Activated CD4-positive, alpha-beta T cell treated with anti-CD3 and anti-CD28 coated beads for 36 hours (primary cell): Measurements from ENCODE around the gene TGM2. TPM values are rescaled to one million over a fixed set of nuclear protein-coding genes. Genes with fewer than 3 reads are reported as not detected.

Experiments
- ATAC-seq: fragments of 200-7000 bp; cut with Tn5 transposase; one replicate; pipeline ENCODE4 v1.10.0; 2021; ENCODE audit warnings: mild to moderate bottlenecking, moderate library complexity
- CTCF ChIA-PET: fragments of 350-600 bp; sonication (Branson Sonifier 250); formaldehyde crosslinking; loops from one replicate; lab custom pipeline; 2021; ENCODE audit warnings: antibody characterized with exemption; lab: Charles Lee
- POLR2A ChIA-PET: fragments of 350-600 bp; sonication (Branson Sonifier 250); formaldehyde crosslinking; loops from one replicate; lab custom pipeline; 2021; ENCODE audit warnings: antibody characterized with exemption, inconsistent platforms; lab: Charles Lee
- DNase-seq: peaks from one replicate; pipeline ENCODE4 v3.0.0-alpha.2; 2020
- H3K27ac Mint-ChIP-seq: one replicate; pipeline ENCODE4 v1.8.0; 2021; ENCODE audit warnings: mixed read lengths
- H3K27me3 Mint-ChIP-seq: one replicate; pipeline ENCODE4 v1.8.0; 2021; ENCODE audit warnings: mixed read lengths
- H3K36me3 Mint-ChIP-seq: one replicate; pipeline ENCODE4 v1.8.0; 2021; ENCODE audit warnings: low read depth, mixed read lengths
- H3K4me1 Mint-ChIP-seq: one replicate; pipeline ENCODE4 v1.8.0; 2021; ENCODE audit warnings: mixed read lengths
- H3K4me3 Mint-ChIP-seq: one replicate; pipeline ENCODE4 v1.8.0; 2021; ENCODE audit warnings: mild to moderate bottlenecking, moderate library complexity, mixed read lengths
- H3K9me3 Mint-ChIP-seq: one replicate; pipeline ENCODE4 v1.8.0; 2021; ENCODE audit warnings: low read depth, mixed read lengths
- intact Hi-C, 2 experiments: fragments of 100-400 bp; cut with DNase I in 1 of 2; cut with micrococcal nuclease in 1 of 2; formaldehyde crosslinking; loops; one replicate each; pipeline versions ENCODE4 v1.14.2 to v1.15.1; 2022 to 2024; cut with DNase I, micrococcal nuclease
- total RNA-seq, 2 experiments: library from RNA; stranded (reverse); gene quantifications; one replicate each; pipeline ENCODE4 v1.2.3, GENCODE V29; 2021

Gene TGM2
- total RNA-seq, 2 experiments from 2014 or later = 0.04 to 0.09 TPM

GRCh38 chr20:38157635-38158495 lies 7.2 kb downstream of the TGM2 start:
- peaks cover 1% of the 10 kb centered on the region for H3K4me1 Mint-ChIP-seq
- H3K9me3 Mint-ChIP-seq = no peaks in the 10 kb centered on the region
- no peak overlapping the region for H3K27ac Mint-ChIP-seq
- CTCF ChIA-PET = no interaction called here
- POLR2A ChIA-PET = no interaction called here
- DNase-seq (no peak), ATAC-seq (no peak)
- intact Hi-C loops = no loop called here
- H3K27me3 Mint-ChIP-seq = peaks cover 3% of the 10 kb centered on the region
- H3K36me3 Mint-ChIP-seq = no peaks in the 10 kb centered on the region
- no peak overlapping the region for H3K4me3 Mint-ChIP-seq

GRCh38 chr20:38156888-38157634 lies 8.0 kb downstream of the TGM2 start:
- intact Hi-C loops = no loop called here
- Mint-ChIP-seq H3K27ac (no peak overlapping the region), H3K4me3 (no peak overlapping the region), H3K36me3 (no peaks in the 10 kb centered on the region), H3K4me1 (peaks cover 9% of the 10 kb centered on the region), H3K27me3 (peaks cover 3% of the 10 kb centered on the region), H3K9me3 (no peaks in the 10 kb centered on the region)
- POLR2A ChIA-PET = no interaction called here
- ATAC-seq (no peak), DNase-seq (no peak)
- CTCF ChIA-PET = interaction anchor here (0.7 kb wide), 2 partner anchors 64 to 169 kb away, joined by 3 read pairs; no protein-coding TSS in a partner anchor

- no peak for ATAC-seq
- no peak overlapping the region for H3K4me3 Mint-ChIP-seq
- peaks cover 3% of the 10 kb centered on the region for H3K27me3 Mint-ChIP-seq
- ChIA-PET CTCF (interaction anchor here (0.6 to 0.7 kb wide), 2 partner anchors 89 to 169 kb away, joined by 3 read pairs; no protein-coding TSS in a partner anchor), POLR2A (no interaction called here)
- H3K4me1 Mint-ChIP-seq = peaks cover 10% of the 10 kb centered on the region
- H3K36me3 Mint-ChIP-seq = no peaks in the 10 kb centered on the region
- H3K27ac Mint-ChIP-seq = no peak overlapping the region
- no peaks in the 10 kb centered on the region for H3K9me3 Mint-ChIP-seq
- intact Hi-C loops = no loop called here
- DNase-seq = no peak
Observed at GRCh38 chr20:38156280-38156679, 8.8 kb downstream of the TGM2 start.

GRCh38 chr20:38155811-38156210 lies 9.3 kb downstream of the TGM2 start:
- H3K27ac Mint-ChIP-seq = no peak overlapping the region
- CTCF ChIA-PET = interaction anchor here (0.6 kb wide), 1 partner anchor 88 kb away, joined by 3 read pairs; no protein-coding TSS in a partner anchor
- H3K4me1 Mint-ChIP-seq = peaks cover 10% of the 10 kb centered on the region
- H3K4me3 Mint-ChIP-seq = no peak overlapping the region
- H3K9me3 Mint-ChIP-seq = no peaks in the 10 kb centered on the region
- DNase-seq (no peak), ATAC-seq (no peak)
- POLR2A ChIA-PET = no interaction called here
- no peaks in the 10 kb centered on the region for H3K36me3 Mint-ChIP-seq
- peaks cover 3% of the 10 kb centered on the region for H3K27me3 Mint-ChIP-seq
- intact Hi-C loops = no loop called here

GRCh38 chr20:38153401-38153800 lies 11.7 kb downstream of the TGM2 start:
- POLR2A ChIA-PET = no interaction called here
- Mint-ChIP-seq H3K9me3 (no peaks in the 10 kb centered on the region), H3K36me3 (no peaks in the 10 kb centered on the region), H3K27ac (no peak overlapping the region), H3K4me1 (peaks cover 10% of the 10 kb centered on the region), H3K4me3 (no peak overlapping the region), H3K27me3 (peaks cover 3% of the 10 kb centered on the region)
- ATAC-seq = no peak
- intact Hi-C loops = no loop called here
- CTCF ChIA-PET = no interaction called here
- no peak for DNase-seq

- Mint-ChIP-seq H3K27ac (peak overlapping the region; percentile 63), H3K36me3 (no peaks in the 10 kb centered on the region), H3K9me3 (no peaks in the 10 kb centered on the region), H3K4me1 (peaks cover 10% of the 10 kb centered on the region), H3K27me3 (peaks cover 3% of the 10 kb centered on the region), H3K4me3 (peak overlapping the region; percentile 24)
- CTCF ChIA-PET = interaction anchor here (0.7 to 2.3 kb wide), 3 partner anchors 16 to 69 kb away, joined by 3 to 10 read pairs (median 3); no protein-coding TSS in a partner anchor
- POLR2A ChIA-PET = interaction anchor here (0.6 kb wide), 1 partner anchor 643 kb away, joined by 3 read pairs; no protein-coding TSS in a partner anchor
- DNase-seq = peak; percentile 55
- intact Hi-C loops = no loop called here
- ATAC-seq = peak; percentile 77
Observed at GRCh38 chr20:38152621-38153221, 12.3 kb downstream of the TGM2 start.

GRCh38 chr20:38152175-38152620 lies 12.9 kb downstream of the TGM2 start:
- H3K4me1 Mint-ChIP-seq = peaks cover 10% of the 10 kb centered on the region
- peak; percentile 85 for ATAC-seq
- POLR2A ChIA-PET = interaction anchor here (0.6 kb wide), 1 partner anchor 643 kb away, joined by 3 read pairs; no protein-coding TSS in a partner anchor
- no peaks in the 10 kb centered on the region for H3K9me3 Mint-ChIP-seq
- peaks cover 3% of the 10 kb centered on the region for H3K27me3 Mint-ChIP-seq
- CTCF ChIA-PET = interaction anchor here (0.7 to 2.3 kb wide), 3 partner anchors 16 to 69 kb away, joined by 3 to 10 read pairs (median 3); no protein-coding TSS in a partner anchor
- H3K4me3 Mint-ChIP-seq = peak overlapping the region; percentile 24
- peak overlapping the region; percentile 63 for H3K27ac Mint-ChIP-seq
- H3K36me3 Mint-ChIP-seq = no peaks in the 10 kb centered on the region
- intact Hi-C loops = no loop called here
- DNase-seq = peak; percentile 31

GRCh38 chr20:38151455-38151854 lies 13.6 kb downstream of the TGM2 start:
- no peak for DNase-seq
- no peaks in the 10 kb centered on the region for H3K36me3 Mint-ChIP-seq
- no peak for ATAC-seq
- no peak overlapping the region for H3K27ac Mint-ChIP-seq
- peaks cover 10% of the 10 kb centered on the region for H3K4me1 Mint-ChIP-seq
- ChIA-PET POLR2A (no interaction called here), CTCF (interaction anchor here (1.4 to 2.3 kb wide), 2 partner anchors 15 to 70 kb away, joined by 3 to 10 read pairs; no protein-coding TSS in a partner anchor)
- no peaks in the 10 kb centered on the region for H3K9me3 Mint-ChIP-seq
- intact Hi-C loops = no loop called here
- H3K27me3 Mint-ChIP-seq = peaks cover 3% of the 10 kb centered on the region
- H3K4me3 Mint-ChIP-seq = no peak overlapping the region

GRCh38 chr20:38150335-38151170 lies 14.5 kb downstream of the TGM2 start:
- intact Hi-C loops = no loop called here
- POLR2A ChIA-PET = interaction anchor here (0.6 kb wide), 1 partner anchor 779 kb away, joined by 3 read pairs; no protein-coding TSS in a partner anchor
- CTCF ChIA-PET = interaction anchor here (2.3 kb wide), 1 partner anchor 71 kb away, joined by 10 read pairs; no protein-coding TSS in a partner anchor
- DNase-seq (no peak), ATAC-seq (no peak)
- Mint-ChIP-seq H3K4me1 (peaks cover 10% of the 10 kb centered on the region), H3K9me3 (no peaks in the 10 kb centered on the region), H3K27me3 (peaks cover 3% of the 10 kb centered on the region), H3K4me3 (no peak overlapping the region), H3K27ac (no peak overlapping the region), H3K36me3 (no peaks in the 10 kb centered on the region)

- intact Hi-C loops = no loop called here
- ATAC-seq (no peak), DNase-seq (no peak)
- Mint-ChIP-seq H3K4me3 (no peak overlapping the region), H3K27me3 (peaks cover 3% of the 10 kb centered on the region), H3K36me3 (no peaks in the 10 kb centered on the region), H3K4me1 (peaks cover 10% of the 10 kb centered on the region), H3K27ac (no peak overlapping the region), H3K9me3 (no peaks in the 10 kb centered on the region)
- POLR2A ChIA-PET = no interaction called here
- CTCF ChIA-PET = no interaction called here
Observed at GRCh38 chr20:38148328-38149102, 16.6 kb downstream of the TGM2 start.
